Gastrocnemius medialis (tissue), 4 donors: ENCODE results near the gene TMPRSS3. TPM values are rescaled to one million over a fixed set of nuclear protein-coding genes. Genes with fewer than 3 reads are reported as not detected.

ENCODE experiments used
- ATAC-seq, 2 donors: fragments of 150-250 bp; one replicate each; pipeline ENCODE4 v1.9.1; 2016
- DNase-seq, 2 donors: peaks; one replicate each; pipeline ENCODE4 v3.0.0-alpha.2; 2019
- H3K27ac ChIP-seq, 4 donors: fragments of 200-600 bp; sonication (generic); 1 replicate in 1 of 4; 2 replicates in 3 of 4; pipeline ENCODE4 v1.5.1; 2016 to 2018; ENCODE audit warnings: mild to moderate bottlenecking in 2 of 4, moderate library complexity in 1 of 4
- H3K27me3 ChIP-seq, 3 donors: fragments of 200-600 bp; sonication (generic) in 2 of 3; 1 replicate in 1 of 3; 2 replicates in 2 of 3; pipeline versions ENCODE4 v1.5.1 to v1.6.0; 2016 to 2019; ENCODE audit warnings: mild to moderate bottlenecking in 1 of 3, moderate library complexity in 1 of 3
- H3K36me3 ChIP-seq, 2 donors: fragments of 200-600 bp; sonication (generic) in 1 of 2; one replicate each; pipeline ENCODE4 v1.5.1; 2017 to 2018
- H3K4me1 ChIP-seq, 2 donors: fragments of 200-600 bp; sonication (generic) in 1 of 2; one replicate each; pipeline ENCODE4 v1.5.1; 2016 to 2017; ENCODE audit warnings: mild to moderate bottlenecking in 2 of 2
- H3K4me3 ChIP-seq, 4 donors: fragments of 200-600 bp; sonication (generic) in 3 of 4; 1 replicate in 1 of 4; 2 replicates in 3 of 4; pipeline ENCODE4 v1.5.1; 2016 to 2019; ENCODE audit warnings: mild to moderate bottlenecking in 2 of 4
- H3K9me3 ChIP-seq, 3 donors: fragments of 200-600 bp; sonication (generic) in 2 of 3; 1 replicate in 1 of 3; 2 replicates in 2 of 3; pipeline ENCODE4 v1.5.1; 2016 to 2019
- CTCF ChIP-seq, 5 experiments: fragments of 450-650 bp in 3 of 5; fragments of 200-600 bp in 2 of 5; sonication (generic) in 2 of 5; IDR thresholded peaks in 4 of 5; conservative IDR thresholded peaks in 1 of 5; 1 replicate in 4 of 5; 2 replicates in 1 of 5; pipeline ENCODE4 v1.5.1; 2016 to 2019; ENCODE audit warnings: antibody characterized with exemption in 5 of 5, mild to moderate bottlenecking in 3 of 5, moderate library complexity in 3 of 5
- POLR2A ChIP-seq, 2 donors: fragments of 450-650 bp; IDR thresholded peaks; one replicate each; pipeline ENCODE4 v1.6.1; 2017; ENCODE audit warnings: antibody characterized with exemption in 2 of 2, mild to moderate bottlenecking in 2 of 2, moderate library complexity in 2 of 2
- in situ Hi-C, 4 donors: fragments of 200-750 bp; cut with MboI; loops; one replicate each; pipeline versions ENCODE4 v1.15.0 to v1.8.0; 2017; ENCODE audit warnings: low sequenced_read_pairs in 4 of 4
- intact Hi-C: fragments of 100-400 bp; cut with DNase I; formaldehyde crosslinking; loops from one replicate; pipeline ENCODE4 v1.15.1; 2023; ENCODE audit warnings: low total_unique reads
- total RNA-seq, 4 donors: library from RNA; depleted of rRNA; stranded (reverse); fragments of >200 nt; gene quantifications; one replicate each; pipeline versions ENCODE4 v1.1.0 to v1.2.3, GENCODE V29; 2016

TMPRSS3 gene
- total RNA-seq, 4 donors from 2014 or later = not detected

- intact Hi-C loops (no loop called here), in situ Hi-C loops (no loop called here)
- H3K4me1 ChIP-seq = peaks cover 0 to 8% of the 10 kb centered on the region in 2 donors
- no peaks in the 10 kb centered on the region for H3K9me3 ChIP-seq
- H3K27me3 ChIP-seq = peaks cover 5 to 26% (median 25%) of the 10 kb centered on the region in 3 donors
- DNase-seq (no peak), ATAC-seq (no peak)
- no peaks in the 10 kb centered on the region for H3K36me3 ChIP-seq
- H3K4me3 ChIP-seq = no peak overlapping the region
- H3K27ac ChIP-seq = no peak overlapping the region
- no peak for TF ChIP-seq POLR2A (IDR thresholded peaks at IDR 0.05)
- TF ChIP-seq CTCF (IDR thresholded peaks at IDR 0.05 in 4 of 5, conservative IDR thresholded peaks at IDR 0.05 in 1 of 5) = no peak
These were observed 24.0 kb upstream of the TMPRSS3 start for GRCh38 chr21:42419845-42420244.

DNA sequence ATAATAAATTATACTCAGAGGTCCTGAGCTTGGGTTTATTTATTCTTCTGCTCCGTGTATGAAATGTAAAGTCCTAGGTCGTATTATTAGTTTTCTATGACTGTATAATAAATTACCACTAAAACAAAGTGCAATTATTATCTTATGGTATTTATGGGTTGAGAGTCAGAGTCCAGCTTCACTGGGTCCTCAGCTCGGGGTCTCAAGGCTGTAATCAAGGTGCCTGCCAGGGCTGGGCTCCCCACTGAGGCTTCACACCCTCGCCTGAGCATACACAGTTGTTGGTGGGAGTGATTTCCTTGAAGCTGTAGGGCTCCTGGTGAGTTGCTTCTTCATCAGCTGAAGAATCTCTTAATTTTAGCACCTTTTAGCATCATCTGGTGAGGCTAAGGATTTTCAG lies 23.0 kb upstream of the TMPRSS3 start:
- ATAC-seq (no peak), DNase-seq (no peak)
- H3K36me3 ChIP-seq = no peaks in the 10 kb centered on the region
- in situ Hi-C loops (no loop called here), intact Hi-C loops (no loop called here)
- no peak for TF ChIP-seq CTCF (IDR thresholded peaks at IDR 0.05 in 4 of 5, conservative IDR thresholded peaks at IDR 0.05 in 1 of 5)
- no peak for TF ChIP-seq POLR2A (IDR thresholded peaks at IDR 0.05)
- peaks cover 5 to 25% (median 24%) of the 10 kb centered on the region in 3 donors for H3K27me3 ChIP-seq
- no peak overlapping the region for H3K4me3 ChIP-seq
- H3K27ac ChIP-seq = no peak overlapping the region
- H3K9me3 ChIP-seq = no peaks in the 10 kb centered on the region
- peaks cover 0 to 8% of the 10 kb centered on the region in 2 donors for H3K4me1 ChIP-seq

DNA sequence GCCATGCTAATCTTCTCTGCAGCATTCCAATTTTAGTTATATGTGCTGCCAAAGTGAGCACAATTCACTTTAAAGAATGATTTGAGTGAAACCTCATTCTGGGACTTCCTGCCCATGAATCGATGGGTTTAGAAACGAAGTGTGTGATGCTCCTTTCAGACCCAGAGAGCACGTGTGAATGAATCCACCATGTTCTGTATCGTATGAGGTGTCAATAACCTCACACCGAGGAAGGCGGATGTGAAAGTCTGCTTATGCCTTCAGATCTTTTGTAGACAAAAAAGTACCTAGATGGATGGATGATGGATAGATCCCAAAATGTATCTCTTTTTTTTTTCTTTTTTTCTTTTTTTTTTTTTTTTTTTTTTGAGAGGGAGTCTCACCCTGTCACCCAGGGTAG lies 21.7 kb upstream of the TMPRSS3 start:
- in situ Hi-C loops = no loop called here
- Histone ChIP-seq H3K27ac (no peak overlapping the region), H3K4me3 (no peak overlapping the region), H3K36me3 (no peaks in the 10 kb centered on the region), H3K9me3 (no peaks in the 10 kb centered on the region), H3K27me3 (peaks cover 4 to 21% (median 17%) of the 10 kb centered on the region in 3 donors), H3K4me1 (peaks cover 0 to 8% of the 10 kb centered on the region in 2 donors)
- DNase-seq (no peak), ATAC-seq (no peak)
- no peak for TF ChIP-seq POLR2A (IDR thresholded peaks at IDR 0.05)
- TF ChIP-seq CTCF (IDR thresholded peaks at IDR 0.05 in 4 of 5, conservative IDR thresholded peaks at IDR 0.05 in 1 of 5) = no peak
- intact Hi-C loops = no loop called here

GRCh38 chr21:42414928-42415769 lies 19.3 kb upstream of the TMPRSS3 start:
- Histone ChIP-seq H3K27me3 (peaks cover 11 to 18% (median 14%) of the 10 kb centered on the region in 3 donors), H3K4me1 (peaks cover 0 to 8% of the 10 kb centered on the region in 2 donors), H3K9me3 (no peaks in the 10 kb centered on the region), H3K27ac (no peak overlapping the region), H3K4me3 (no peak overlapping the region), H3K36me3 (no peaks in the 10 kb centered on the region)
- DNase-seq (no peak), ATAC-seq (no peak)
- intact Hi-C loops = no loop called here
- no peak for TF ChIP-seq POLR2A (IDR thresholded peaks at IDR 0.05)
- TF ChIP-seq CTCF (IDR thresholded peaks at IDR 0.05 in 4 of 5, conservative IDR thresholded peaks at IDR 0.05 in 1 of 5) = no peak
- in situ Hi-C loops = no loop called here
